Lower leg skin (tissue), 4 donors: Measurements from ENCODE around the gene CDH22. TPM values are rescaled to one million over a fixed set of nuclear protein-coding genes. Genes with fewer than 3 reads are reported as not detected.

Experiments
- DNase-seq, 2 donors: peaks; one replicate each; pipeline ENCODE4 v3.0.0-alpha.2; 2019; ENCODE audit warnings: low spot score in 2 of 2
- H3K4me3 ChIP-seq: fragments of 200-600 bp; sonication (generic); 2 replicates; pipeline ENCODE4 v1.5.1; 2017; ENCODE audit warnings: mild to moderate bottlenecking, low read depth; ENCODE audit not compliant: poor library complexity, severe bottlenecking
- POLR2A ChIP-seq, 2 donors: fragments of 450-650 bp; IDR thresholded peaks; one replicate each; pipeline ENCODE4 v1.6.1; 2016 to 2017; ENCODE audit warnings: antibody characterized with exemption in 2 of 2, mild to moderate bottlenecking in 1 of 2, moderate library complexity in 1 of 2
- WGBS, 2 donors: methylation state at CpG; one replicate each; pipeline ENCODE4 v1.1.5; 2018; 5-methylcytosine and 5-hydroxymethylcytosine counted together
- intact Hi-C: fragments of 100-400 bp; cut with DNase I; formaldehyde crosslinking; loops from one replicate; pipeline ENCODE4 v1.15.0; 2023; ENCODE audit warnings: low total_unique reads
- total RNA-seq, 4 donors: library from RNA; depleted of rRNA; stranded (reverse); fragments of >200 nt; gene quantifications; one replicate each; pipeline ENCODE4 v1.1.0, GENCODE V29; 2016
- TF ChIP-seq, protein P1 (sequence below), 3 donors: fragments of 450-650 bp; IDR thresholded peaks; one replicate each; pipeline ENCODE4 v1.5.1; 2016; ENCODE audit warnings: antibody characterized with exemption in 3 of 3, mild to moderate bottlenecking in 3 of 3, moderate library complexity in 2 of 3

CDH22 gene
- total RNA-seq, 4 donors from 2014 or later, result 1.6 to 3.0 (median 2.0) TPM

DNA sequence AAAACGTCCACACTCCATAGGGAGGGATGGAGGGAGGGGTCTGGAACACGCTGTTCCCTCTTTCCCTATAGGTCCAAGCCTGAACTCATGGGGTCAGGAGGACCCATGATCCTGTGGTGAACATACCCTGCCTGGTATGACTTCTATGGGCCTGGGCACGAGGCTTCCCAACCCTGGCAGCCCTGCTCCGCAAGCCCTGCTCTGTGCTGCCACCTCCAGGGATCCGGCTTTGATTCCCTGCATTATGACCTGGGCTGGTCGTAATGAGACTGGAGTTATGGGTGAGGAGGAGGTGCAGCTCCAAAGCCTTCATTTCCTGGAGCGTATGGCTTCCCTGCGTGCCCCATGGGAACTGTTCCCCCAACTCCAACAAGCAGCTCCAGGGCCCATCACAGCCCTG, 54.9 kb downstream of the CDH22 start:
- no peak overlapping the region for H3K4me3 ChIP-seq
- intact Hi-C loops, result no loop called here
- 17 to 23% methylated on average over 8 of the region's 8 CpGs for WGBS, 2 donors
- DNase-seq, result no peak
- TF ChIP-seq, protein P1, sequence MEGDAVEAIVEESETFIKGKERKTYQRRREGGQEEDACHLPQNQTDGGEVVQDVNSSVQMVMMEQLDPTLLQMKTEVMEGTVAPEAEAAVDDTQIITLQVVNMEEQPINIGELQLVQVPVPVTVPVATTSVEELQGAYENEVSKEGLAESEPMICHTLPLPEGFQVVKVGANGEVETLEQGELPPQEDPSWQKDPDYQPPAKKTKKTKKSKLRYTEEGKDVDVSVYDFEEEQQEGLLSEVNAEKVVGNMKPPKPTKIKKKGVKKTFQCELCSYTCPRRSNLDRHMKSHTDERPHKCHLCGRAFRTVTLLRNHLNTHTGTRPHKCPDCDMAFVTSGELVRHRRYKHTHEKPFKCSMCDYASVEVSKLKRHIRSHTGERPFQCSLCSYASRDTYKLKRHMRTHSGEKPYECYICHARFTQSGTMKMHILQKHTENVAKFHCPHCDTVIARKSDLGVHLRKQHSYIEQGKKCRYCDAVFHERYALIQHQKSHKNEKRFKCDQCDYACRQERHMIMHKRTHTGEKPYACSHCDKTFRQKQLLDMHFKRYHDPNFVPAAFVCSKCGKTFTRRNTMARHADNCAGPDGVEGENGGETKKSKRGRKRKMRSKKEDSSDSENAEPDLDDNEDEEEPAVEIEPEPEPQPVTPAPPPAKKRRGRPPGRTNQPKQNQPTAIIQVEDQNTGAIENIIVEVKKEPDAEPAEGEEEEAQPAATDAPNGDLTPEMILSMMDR (IDR thresholded peaks at IDR 0.05), result no peak
- no peak for TF ChIP-seq POLR2A (IDR thresholded peaks at IDR 0.05)

DNA sequence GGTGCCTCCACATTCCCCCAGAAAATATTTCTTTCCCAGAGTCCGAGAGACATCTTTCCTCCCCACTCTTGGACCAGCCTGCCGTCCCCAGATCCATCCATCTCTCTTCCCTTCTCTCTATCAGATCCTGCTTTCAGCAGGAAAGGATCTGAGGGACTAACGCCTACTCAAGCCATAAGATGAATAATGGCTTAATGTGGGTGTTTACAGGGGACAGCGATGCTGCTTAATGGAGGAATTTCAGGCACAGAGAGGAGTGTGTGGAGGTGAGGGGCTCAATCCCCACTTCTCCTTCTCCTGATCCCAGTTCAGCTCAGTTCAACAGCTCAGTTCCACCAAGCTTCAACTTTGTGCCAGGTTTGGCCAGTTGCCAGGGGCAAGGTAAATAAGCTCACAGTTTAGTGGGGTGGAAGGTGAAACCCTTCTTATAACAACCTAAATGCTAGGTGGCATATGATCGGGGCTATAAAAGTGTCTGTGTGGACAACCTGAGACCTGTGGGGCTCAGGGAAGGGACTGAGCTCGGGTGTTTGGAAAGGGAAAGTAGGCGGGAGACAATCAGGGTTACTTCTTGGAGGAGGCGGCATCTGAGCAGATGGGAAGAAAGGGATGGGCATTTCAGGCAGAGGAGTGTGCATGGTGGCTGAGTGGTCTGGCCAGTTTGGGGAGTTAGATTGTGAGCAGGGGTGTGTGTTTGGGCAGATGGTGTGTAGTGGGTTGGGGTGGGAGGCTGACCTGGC, 55.8 kb downstream of the CDH22 start:
- TF ChIP-seq POLR2A (IDR thresholded peaks at IDR 0.05), result no peak
- TF ChIP-seq, protein P1 (IDR thresholded peaks at IDR 0.05), result no peak
- no peak for DNase-seq
- no peak overlapping the region for H3K4me3 ChIP-seq
- whole genome bisulfite sequencing, 2 donors, result 73 to 83% methylated on average over 8 of the region's 8 CpGs
- intact Hi-C loops, result no loop called here

DNA sequence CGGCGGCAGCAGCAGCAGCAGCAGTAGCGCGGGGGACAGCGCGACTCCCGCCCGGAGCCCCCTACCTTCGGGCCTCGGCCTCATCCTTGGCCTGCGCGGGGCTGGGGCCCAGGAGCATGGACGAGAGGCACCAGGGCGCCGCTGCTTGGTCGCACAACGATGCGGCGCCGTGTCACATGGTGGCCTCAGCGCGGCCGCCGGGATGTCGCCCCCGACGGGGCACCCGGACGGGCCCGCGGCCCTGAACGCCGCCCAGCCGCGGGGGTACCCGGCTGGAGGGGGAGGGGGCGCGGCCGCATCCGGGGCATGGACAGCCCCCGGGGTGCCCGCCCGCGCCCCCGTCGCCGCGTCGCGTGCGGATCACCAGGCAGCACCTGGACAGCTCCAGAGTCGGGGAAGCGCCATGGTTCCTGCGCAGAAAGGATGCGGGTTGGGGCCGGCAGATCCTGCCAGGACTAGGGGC, 57.1 kb downstream of the CDH22 start:
- 14 to 31% methylated on average over 23 to 37 of the region's 56 CpGs for WGBS, 2 donors
- intact Hi-C loops, result no loop called here
- no peak overlapping the region for H3K4me3 ChIP-seq
- no peak for TF ChIP-seq POLR2A (IDR thresholded peaks at IDR 0.05)
- TF ChIP-seq, protein P1 (IDR thresholded peaks at IDR 0.05), result no peak
- DNase-seq, result no peak

DNA sequence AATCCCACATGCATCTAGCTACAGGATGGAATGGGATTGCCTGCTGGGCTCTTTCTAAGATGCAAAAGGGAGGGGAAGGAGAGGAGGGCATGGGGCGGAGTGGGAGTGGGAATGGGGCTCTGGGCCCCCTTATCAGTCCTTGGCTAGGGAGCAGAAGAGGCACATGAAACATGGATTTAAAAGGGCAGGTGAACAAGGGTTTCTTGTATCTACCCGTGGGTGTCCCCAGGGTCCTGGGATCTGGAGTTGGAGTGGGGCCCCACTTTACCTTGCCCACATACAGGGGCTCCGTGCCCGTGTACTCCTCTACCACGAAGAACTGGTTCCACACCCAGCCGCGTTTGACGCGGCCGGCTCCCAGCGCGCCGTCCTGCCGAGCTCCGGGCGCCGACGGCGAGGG, 57.5 kb downstream of the CDH22 start:
- H3K4me3 ChIP-seq, result no peak overlapping the region
- WGBS, 2 donors, result 22 to 23% methylated on average over 2 to 19 of the region's 19 CpGs
- intact Hi-C loops, result no loop called here

DNA sequence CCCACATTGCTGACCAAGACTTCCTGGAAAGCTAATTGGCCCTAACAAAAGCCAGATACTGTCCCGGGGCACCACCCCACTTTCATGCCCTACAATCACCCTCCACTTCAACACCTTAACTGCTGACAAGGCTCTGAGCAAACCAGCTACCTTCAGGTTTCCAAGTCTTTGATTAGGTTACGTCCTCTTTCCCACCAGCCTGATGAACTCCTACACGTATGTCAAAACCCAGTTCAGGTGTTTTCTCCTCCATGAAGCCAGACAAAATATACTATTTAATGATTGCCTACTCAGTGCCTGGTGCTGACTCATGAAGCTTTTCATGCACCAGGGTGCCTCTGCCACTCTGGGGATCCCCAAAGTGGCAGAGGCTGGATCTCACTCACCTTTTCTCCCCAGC, 58.6 kb downstream of the CDH22 start:
- no peak for DNase-seq
- TF ChIP-seq, protein P1 (IDR thresholded peaks at IDR 0.05), result no peak
- no peak for TF ChIP-seq POLR2A (IDR thresholded peaks at IDR 0.05)
- H3K4me3 ChIP-seq, result no peak overlapping the region
- WGBS, 2 donors, result 78 to 82% methylated on average over 3 of the region's 3 CpGs
- intact Hi-C loops, result no loop called here

More for the DNA sequence above, 57.5 kb downstream of the CDH22 start:
- no peak for DNase-seq
- TF ChIP-seq, protein P1 (IDR thresholded peaks at IDR 0.05), result no peak
- no peak for TF ChIP-seq POLR2A (IDR thresholded peaks at IDR 0.05)

DNA sequence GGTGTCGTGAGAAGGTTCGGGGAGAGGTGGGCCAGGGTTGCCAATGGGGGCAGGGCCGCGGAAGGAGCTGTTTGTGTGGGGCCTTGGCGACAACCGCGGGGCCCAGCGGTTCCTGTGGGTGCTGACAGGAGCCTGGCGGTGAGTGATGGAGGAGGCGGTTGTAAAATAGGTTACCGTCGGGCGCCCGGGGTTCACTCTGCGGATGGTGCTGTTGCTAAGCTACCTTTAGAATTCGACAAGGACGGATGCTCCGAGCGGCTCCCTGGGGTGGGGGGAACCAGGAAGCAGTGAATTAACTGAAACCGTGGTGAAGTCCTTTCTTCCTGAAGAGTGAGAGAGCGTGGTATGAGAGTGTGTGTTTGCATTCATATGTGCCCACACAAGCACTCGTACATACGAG, 61.7 kb downstream of the CDH22 start:
- DNase-seq, result no peak
- TF ChIP-seq, protein P1 (IDR thresholded peaks at IDR 0.05), result no peak
- no peak for TF ChIP-seq POLR2A (IDR thresholded peaks at IDR 0.05)
- WGBS, 2 donors, result 20 to 27% methylated on average over 23 of the region's 23 CpGs
- H3K4me3 ChIP-seq, result no peak overlapping the region
- intact Hi-C loops, result no loop called here
